Fibroblast of lung (primary cell): ENCODE measurements around the gene TGFB2. TPM values are rescaled to one million over a fixed set of nuclear protein-coding genes. Genes with fewer than 3 reads are reported as not detected.

Experiments used
- DNase-seq, 2 donors: peaks; one replicate each; pipeline versions ENCODE4 v3.0.0 to v3.0.0-alpha.2; 2010; ENCODE audit warnings: low read depth in 2 of 2
- H2AFZ ChIP-seq: 2 replicates; pipeline ENCODE4 v1.5.1; 2012; ENCODE audit warnings: low read length, control low read depth, inconsistent platforms
- H3K27ac ChIP-seq: 2 replicates; pipeline ENCODE4 v1.5.1; 2011; ENCODE audit warnings: low read length, control low read depth; ENCODE audit not compliant: insufficient read depth
- H3K27me3 ChIP-seq: 2 replicates; pipeline ENCODE4 v1.5.1; 2011; ENCODE audit warnings: mild to moderate bottlenecking, low read length; ENCODE audit not compliant: control insufficient read depth, insufficient read depth
- H3K36me3 ChIP-seq: 2 replicates; pipeline ENCODE4 v1.5.1; 2011; ENCODE audit warnings: low read length; ENCODE audit not compliant: control insufficient read depth, insufficient read depth
- H3K4me1 ChIP-seq: 2 replicates; pipeline ENCODE4 v1.5.1; 2011; ENCODE audit warnings: low read length; ENCODE audit not compliant: control insufficient read depth, insufficient read depth; ENCODE audit errors: extremely low read depth
- H3K4me2 ChIP-seq: 2 replicates; pipeline ENCODE4 v1.5.1; 2011; ENCODE audit warnings: low read length, control low read depth; ENCODE audit not compliant: insufficient read depth; ENCODE audit errors: extremely low read depth
- H3K4me3 ChIP-seq, 4 experiments: fragments of 200-600 bp in 1 of 4; sonication (generic) in 1 of 4; replicated peaks in 1 of 4; 2 replicates each; pipeline ENCODE4 v1.5.1; 2011 to 2016; ENCODE audit warnings: low read length in 4 of 4, low read depth in 3 of 4, mild to moderate bottlenecking in 3 of 4, control low read depth in 2 of 4, inconsistent platforms in 1 of 4, mixed read lengths in 1 of 4; ENCODE audit not compliant: insufficient read depth in 1 of 4; ENCODE audit errors: control extremely low read depth in 1 of 4
- H3K79me2 ChIP-seq: 2 replicates; pipeline ENCODE4 v1.5.1; 2012; ENCODE audit warnings: mild to moderate bottlenecking, low read length, inconsistent platforms; ENCODE audit not compliant: control insufficient read depth, insufficient read depth
- H3K9ac ChIP-seq: 2 replicates; pipeline ENCODE4 v1.5.1; 2011; ENCODE audit warnings: mild to moderate bottlenecking, low read length, control low read depth; ENCODE audit not compliant: insufficient read depth
- H3K9me3 ChIP-seq: 2 replicates; pipeline ENCODE4 v1.5.1; 2012; ENCODE audit warnings: low read depth, low read length; ENCODE audit not compliant: control insufficient read depth, insufficient read depth
- H4K20me1 ChIP-seq: 2 replicates; pipeline ENCODE4 v1.5.1; 2011; ENCODE audit warnings: low read length; ENCODE audit not compliant: control insufficient read depth, insufficient read depth; ENCODE audit errors: extremely low read depth
- CTCF ChIP-seq, 2 donors: IDR thresholded peaks in 1 of 2; conservative IDR thresholded peaks in 1 of 2; 1 replicate in 1 of 2; 2 replicates in 1 of 2; pipeline ENCODE4 v1.5.1; 2011 to 2012; ENCODE audit warnings: low read length in 2 of 2, control low read depth in 1 of 2, inconsistent platforms in 1 of 2, low read depth in 1 of 2, mild to moderate bottlenecking in 1 of 2
- EZH2 ChIP-seq: IDR thresholded peaks from 2 replicates; pipeline ENCODE4 v1.5.1; 2012; ENCODE audit warnings: low read length, control low read depth, mild to moderate bottlenecking; ENCODE audit errors: missing control alignments
- polyA plus RNA-seq, 2 donors: library from polyadenylated mRNA; depleted of rRNA in 1 of 2; stranded (reverse) in 1 of 2; unstranded in 1 of 2; fragments of >200 nt; gene quantifications; 2 replicates each; pipeline ENCODE4 v1.2.1, GENCODE V29; 2011 to 2012; ENCODE audit warnings: missing spikeins in 1 of 2
- total RNA-seq: library from RNA; depleted of rRNA; stranded (reverse); fragments of >200 nt; gene quantifications from 2 replicates; pipeline ENCODE4 v1.2.1, GENCODE V29; 2014

TGFB2 gene
- total and polyA plus RNA-seq, 2 donors (not counting 1 experiment from before 2014, with no cell fraction given): 13.9 to 29.1 TPM

- H2AFZ ChIP-seq: no peak overlapping the region
- H3K27me3 ChIP-seq: no peaks in the 10 kb centered on the region
- DNase-seq: peak in 1 of 2 donors; percentile 51
- H3K79me2 ChIP-seq: no peaks in the 10 kb centered on the region
- peaks cover 11% of the 10 kb centered on the region for H3K4me1 ChIP-seq
- no peaks in the 10 kb centered on the region for H4K20me1 ChIP-seq
- no peak overlapping the region for H3K4me3 ChIP-seq
- H3K9me3 ChIP-seq: no peaks in the 10 kb centered on the region
- no peak overlapping the region for H3K9ac ChIP-seq
- no peak overlapping the region for H3K4me2 ChIP-seq
- no peak overlapping the region for H3K27ac ChIP-seq
- no peaks in the 10 kb centered on the region for H3K36me3 ChIP-seq
- TF ChIP-seq EZH2 (no peak), CTCF (conservative IDR thresholded peaks at IDR 0.05 in 1 of 2, IDR thresholded peaks at IDR 0.05 in 1 of 2; ENCODE audit: low read depth in 1 of 2, low read length in 2 of 2) (no peak)
Observed at GRCh38 chr1:218492874-218493273, 147.7 kb downstream of the TGFB2 start.

GRCh38 chr1:218493986-218494385, 148.8 kb downstream of the TGFB2 start:
- H3K27ac ChIP-seq: no peak overlapping the region
- H3K4me3 ChIP-seq: no peak overlapping the region
- no peaks in the 10 kb centered on the region for H3K9me3 ChIP-seq
- H4K20me1 ChIP-seq: no peaks in the 10 kb centered on the region
- no peak overlapping the region for H3K9ac ChIP-seq
- no peaks in the 10 kb centered on the region for H3K79me2 ChIP-seq
- no peak overlapping the region for H3K4me2 ChIP-seq
- H2AFZ ChIP-seq: no peak overlapping the region
- no peaks in the 10 kb centered on the region for H3K36me3 ChIP-seq
- TF ChIP-seq EZH2 (no peak), CTCF (conservative IDR thresholded peaks at IDR 0.05 in 1 of 2, IDR thresholded peaks at IDR 0.05 in 1 of 2; ENCODE audit: low read depth in 1 of 2, low read length in 2 of 2) (no peak)
- no peak for DNase-seq
- H3K27me3 ChIP-seq: no peaks in the 10 kb centered on the region
- peaks cover 10% of the 10 kb centered on the region for H3K4me1 ChIP-seq

Other genes starting within 250 kb of the TGFB2 start
- gene RRP15, start 60.0 kb upstream of the TGFB2 start, total RNA-seq: 5.9 and 6.9 TPM in 2 replicates
- gene RRP15, start 60.0 kb upstream of the TGFB2 start, polyA plus RNA-seq: 8.6 and 10.6 TPM in 2 replicates